Heart right ventricle (tissue), 16 donors: Measurements from ENCODE around the gene CCNG1. TPM values are rescaled to one million over a fixed set of nuclear protein-coding genes. Genes with fewer than 3 reads are reported as not detected.

Experiments
- ATAC-seq, 8 donors: fragments of 200-7000 bp; cut with Tn5 transposase; one replicate each; pipeline ENCODE4 v1.9.1; 2020; ENCODE audit warnings: mild to moderate bottlenecking in 8 of 8, moderate library complexity in 8 of 8, moderate number of reproducible peaks in 1 of 8
- DNase-seq, 2 donors: peaks; one replicate each; pipeline ENCODE4 v3.0.0-alpha.2; 2020
- H3K27ac ChIP-seq, 10 donors: fragments of 200-600 bp; sonication (generic) in 2 of 10; one replicate each; pipeline versions ENCODE4 v1.5.0 to v1.8.0; 2020 to 2022; ENCODE audit warnings: mild to moderate bottlenecking in 3 of 10
- H3K27me3 ChIP-seq, 7 donors: fragments of 200-600 bp; one replicate each; pipeline ENCODE4 v1.8.0; 2021 to 2022; ENCODE audit warnings: mild to moderate bottlenecking in 2 of 7
- H3K36me3 ChIP-seq, 9 donors: fragments of 200-600 bp; sonication (generic) in 1 of 9; one replicate each; pipeline versions ENCODE4 v1.5.0 to v1.8.0; 2020 to 2022; ENCODE audit warnings: mild to moderate bottlenecking in 2 of 9
- H3K4me1 ChIP-seq, 9 donors: fragments of 200-600 bp; sonication (generic) in 1 of 9; one replicate each; pipeline versions ENCODE4 v1.5.0 to v1.8.0; 2020 to 2022; ENCODE audit warnings: mild to moderate bottlenecking in 4 of 9
- H3K4me3 ChIP-seq, 10 donors: fragments of 200-600 bp; sonication (generic) in 2 of 10; one replicate each; pipeline versions ENCODE4 v1.5.0 to v1.8.0; 2020 to 2022; ENCODE audit warnings: mild to moderate bottlenecking in 7 of 10, moderate library complexity in 2 of 10
- H3K9me3 ChIP-seq, 11 donors: fragments of 200-600 bp in 10 of 11; sonication (generic) in 2 of 11; one replicate each; pipeline versions ENCODE4 v1.5.0 to v1.8.0; 2013 to 2022; ENCODE audit warnings: mild to moderate bottlenecking in 2 of 11, control low read depth in 1 of 11, moderate library complexity in 1 of 11
- CTCF ChIP-seq, 9 donors: fragments of 200-600 bp; sonication (generic) in 2 of 9; IDR thresholded peaks; one replicate each; pipeline versions ENCODE4 v1.5.0 to v1.8.0; 2021 to 2022; ENCODE audit warnings: antibody characterized with exemption in 9 of 9, mild to moderate bottlenecking in 5 of 9, moderate library complexity in 1 of 9
- WGBS, 2 donors: extraction: QIAGEN DNeasy Blood & Tissue Kit; methylation state at CpG; one replicate each; pipeline ENCODE4 v1.1.7; 2013; ENCODE audit warnings: inconsistent platforms in 1 of 2; 5-methylcytosine and 5-hydroxymethylcytosine counted together
- intact Hi-C, 10 donors: fragments of 100-400 bp; cut with DNase I; formaldehyde crosslinking; loops; one replicate each; pipeline versions ENCODE4 v1.11.1 to v1.14.2; 2022
- polyA plus RNA-seq, 2 donors: library from polyadenylated mRNA; stranded (reverse); fragments of 200-250 nt; gene quantifications; one replicate each; pipeline ENCODE4 v1.2.3, GENCODE V29; 2013
- total RNA-seq, 10 donors: library from RNA; stranded (reverse); fragmentation: NEBNext Ultra II Directional in 3 of 10; extraction: Animal tissue kit (Norgen Biotek cat#: 25700) in 3 of 10; gene quantifications; one replicate each; pipeline versions ENCODE4 v1.2.1 to v1.2.4, GENCODE V29; 2021 to 2023
- donor health status: Arrhythmogenic right ventricular cardiomyopathy.
- donor health status: ischemic (EF 13 %, LVEDD 7.1; RV severe dilation, severe dysfunction).
- donor health status: healthy with polysubstance abuse.
- donor health status: DM: no; HTN: yes; CAD: no.
- donor health status: DM: no; HTN: no; CAD: no.
- donor health status: ischemic (EF 25% LVEDD 6.9; RV normal size, moderate dysfunction).
- donor health status: ischemic (EF 25% LVEDD 5.7; RV mildly dilated, moderate dysfunction).
- donor health status: healthy.
- donor health status: DM: yes; HTN: yes; CAD: no.
- donor health status: Ischemic cardiomyopathy.
- donor health status: ischemic (EF 35%, LVEDD 5.7; RV mildly dilated, moderate dysfunction).
- donor health status: nonischemic (EF 11% LVEDD 7.7; RV severe dilation, severe dysfunction).
- donor health status: DM: yes; HTN: yes; CAD: no.
- donor health status: PGD.
- donor health status: ischemic (EF 29% LVEDD 5.4; RV normal size, mild dysfunction).
- donor health status: nonischemic (EF 23%, LVEDD 6.1; RV moderate dilation, normal function).

The CCNG1 gene
- total and polyA plus RNA-seq, 12 donors: 37.0 to 137 (median 66.1) TPM

DNA sequence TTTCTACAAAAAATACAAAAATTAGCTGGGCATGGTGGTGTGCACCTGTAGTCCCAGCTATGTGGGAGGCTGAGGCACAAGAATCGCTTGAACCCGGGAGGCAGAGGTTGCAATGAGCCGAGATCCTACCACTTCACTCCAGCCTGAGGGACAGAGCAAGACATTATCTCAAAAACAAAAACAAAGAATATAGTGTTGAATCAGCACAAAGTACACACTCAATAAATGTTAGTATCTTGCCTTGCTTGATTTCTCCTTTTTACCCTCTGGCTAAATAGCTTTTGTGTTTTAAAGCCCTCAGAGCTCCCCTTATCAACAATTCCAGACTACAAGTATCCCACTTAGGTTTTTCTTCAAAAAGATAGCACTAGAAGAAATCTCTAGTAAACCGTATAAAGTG lies 37.5 kb upstream of the CCNG1 start:
- H3K4me1 ChIP-seq: no peaks in the 10 kb centered on the region
- no peak overlapping the region for H3K27ac ChIP-seq
- no peaks in the 10 kb centered on the region for H3K27me3 ChIP-seq
- DNase-seq: no peak
- WGBS, 2 donors: 70 to 84% methylated on average over 4 of the region's 4 CpGs
- H3K36me3 ChIP-seq: no peaks in the 10 kb centered on the region
- ATAC-seq: no peak
- TF ChIP-seq CTCF (IDR thresholded peaks at IDR 0.05): no peak
- H3K4me3 ChIP-seq: no peak overlapping the region
- intact Hi-C loops: loop anchor here in 2 of 10 donors (10.0 kb wide), 1 partner anchor 1855 kb away; the partner anchor contains the start of gene GABRB2 (in 2 of the 2)
- H3K9me3 ChIP-seq: no peaks in the 10 kb centered on the region

GRCh38 chr5:163401271-163401670 lies 36.1 kb upstream of the CCNG1 start:
- no peak for TF ChIP-seq CTCF (IDR thresholded peaks at IDR 0.05)
- WGBS, 2 donors: 69 to 71% methylated on average over 4 of the region's 4 CpGs
- Histone ChIP-seq H3K4me1 (peaks cover 0 to 3% (median 0%) of the 10 kb centered on the region in 9 donors), H3K4me3 (no peak overlapping the region), H3K9me3 (no peaks in the 10 kb centered on the region), H3K27me3 (no peaks in the 10 kb centered on the region), H3K36me3 (no peaks in the 10 kb centered on the region), H3K27ac (no peak overlapping the region)
- ATAC-seq (no peak), DNase-seq (no peak)
- intact Hi-C loops: loop anchor here in 2 of 10 donors (10.0 kb wide), 1 partner anchor 1856 kb away; the partner anchor contains the start of gene GABRB2 (in 2 of the 2)

GRCh38 chr5:163402007-163402406 lies 35.4 kb upstream of the CCNG1 start:
- ATAC-seq (no peak), DNase-seq (no peak)
- intact Hi-C loops: loop anchor here in 2 of 10 donors (10.0 kb wide), 1 partner anchor 1857 kb away; the partner anchor contains the start of gene GABRB2 (in 2 of the 2)
- H3K9me3 ChIP-seq: no peaks in the 10 kb centered on the region
- peaks cover 0 to 8% (median 0%) of the 10 kb centered on the region in 9 donors for H3K4me1 ChIP-seq
- WGBS, 2 donors: 80 to 86% methylated on average over 2 of the region's 2 CpGs
- H3K36me3 ChIP-seq: no peaks in the 10 kb centered on the region
- TF ChIP-seq CTCF (IDR thresholded peaks at IDR 0.05): no peak
- H3K27ac ChIP-seq: no peak overlapping the region
- H3K4me3 ChIP-seq: no peak overlapping the region
- H3K27me3 ChIP-seq: no peaks in the 10 kb centered on the region

DNA sequence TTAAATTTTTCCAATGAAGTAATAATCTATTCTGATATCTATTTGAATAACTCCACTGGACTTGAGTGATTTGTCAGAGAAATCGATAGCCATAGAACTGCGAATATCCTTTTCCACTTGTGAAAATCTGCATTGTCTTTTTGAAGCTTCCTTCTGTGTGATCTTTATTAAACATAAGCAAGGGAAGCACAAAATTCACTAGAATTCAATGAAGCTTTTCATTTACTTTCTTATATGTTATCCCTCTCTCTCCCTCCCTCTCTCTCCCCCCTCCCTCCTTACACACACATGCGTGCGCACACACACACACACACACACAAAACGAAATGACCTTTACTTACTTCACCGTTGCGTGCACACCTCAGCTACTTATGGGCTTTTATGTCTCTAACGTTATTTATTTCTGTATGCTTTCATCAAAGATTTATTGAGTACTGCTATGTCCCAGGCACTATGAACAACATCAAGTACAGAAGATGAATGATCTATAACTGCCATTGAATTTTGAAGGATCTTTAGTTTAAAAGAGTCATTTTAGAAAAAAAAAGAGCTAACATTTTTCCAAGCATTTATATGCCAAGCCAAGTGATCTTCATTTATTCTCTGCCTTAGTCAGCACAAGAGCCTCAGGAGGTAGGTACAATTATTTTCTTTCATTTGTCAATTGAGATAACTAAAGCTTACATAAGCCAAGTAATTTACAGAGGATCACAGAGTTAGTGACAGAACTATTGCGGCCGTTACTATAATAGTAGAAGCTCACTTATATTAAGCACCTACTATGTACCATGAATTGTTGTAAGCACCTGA lies 32.8 kb upstream of the CCNG1 start:
- H3K27me3 ChIP-seq: no peaks in the 10 kb centered on the region
- no peak overlapping the region for H3K4me3 ChIP-seq
- ATAC-seq (no peak), DNase-seq (no peak)
- no peak for TF ChIP-seq CTCF (IDR thresholded peaks at IDR 0.05)
- H3K4me1 ChIP-seq: peaks cover 0 to 21% (median 3%) of the 10 kb centered on the region in 9 donors
- no peaks in the 10 kb centered on the region for H3K9me3 ChIP-seq
- no peak overlapping the region for H3K27ac ChIP-seq
- 84 to 88% methylated on average over 10 of the region's 10 CpGs for WGBS, 2 donors
- intact Hi-C loops: loop anchor here in 2 of 10 donors (10.0 kb wide), 1 partner anchor 1860 kb away; the partner anchor contains the start of gene GABRB2 (in 2 of the 2)
- no peaks in the 10 kb centered on the region for H3K36me3 ChIP-seq
